Gastrocnemius medialis (tissue), 4 donors: ENCODE measurements around the gene SLC39A3.

Experiments
- POLR2A ChIP-seq, 2 donors: fragments of 450-650 bp; IDR thresholded peaks; one replicate each; pipeline ENCODE4 v1.6.1; 2017; ENCODE audit warnings: antibody characterized with exemption in 2 of 2, mild to moderate bottlenecking in 2 of 2, moderate library complexity in 2 of 2
- TF ChIP-seq, protein P1 (sequence below), 5 experiments: fragments of 450-650 bp in 3 of 5; fragments of 200-600 bp in 2 of 5; sonication (generic) in 2 of 5; IDR thresholded peaks in 4 of 5; conservative IDR thresholded peaks in 1 of 5; 1 replicate in 4 of 5; 2 replicates in 1 of 5; pipeline ENCODE4 v1.5.1; 2016 to 2019; ENCODE audit warnings: antibody characterized with exemption in 5 of 5, mild to moderate bottlenecking in 3 of 5, moderate library complexity in 3 of 5

DNA sequence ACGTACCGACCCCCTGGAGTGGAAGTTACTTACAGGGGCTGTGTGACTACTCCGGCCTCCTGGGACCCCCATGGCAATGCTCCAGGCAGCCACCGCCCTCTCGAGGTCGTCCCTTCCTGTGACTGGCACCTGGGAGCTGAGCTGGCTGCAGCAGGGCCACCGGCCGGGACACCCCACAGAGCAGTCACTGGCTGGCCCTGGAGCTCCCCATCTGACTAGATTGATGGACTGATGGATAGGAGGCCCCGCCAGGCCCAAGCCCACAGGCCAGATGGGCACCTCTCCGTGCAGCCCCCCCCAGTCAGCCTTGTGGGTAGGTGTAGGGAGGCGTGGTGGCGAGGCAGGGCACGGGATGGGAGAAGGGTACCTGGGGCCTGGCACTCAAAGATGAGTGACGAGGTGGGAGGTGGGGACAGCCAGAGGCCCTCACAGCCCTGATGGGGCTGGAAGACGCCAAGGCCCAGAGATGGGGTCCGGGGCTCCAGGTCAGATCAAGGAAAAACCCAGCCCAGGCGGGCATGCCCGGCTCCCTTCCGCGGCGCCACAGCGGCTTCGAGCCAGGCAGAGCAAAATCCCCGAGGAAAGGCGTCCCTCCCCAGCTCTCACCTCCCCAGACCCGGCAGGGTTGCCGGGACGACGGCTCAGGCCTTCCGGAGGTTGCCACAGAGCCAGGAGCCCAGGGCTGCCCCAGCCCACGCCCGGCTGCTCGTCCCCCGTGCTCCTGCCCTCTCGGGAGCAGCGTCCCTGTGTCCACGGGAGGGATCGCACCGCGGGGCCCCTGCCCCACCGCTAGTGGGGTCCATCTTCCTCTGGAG is 8.4 kb downstream of the SLC39A3 start:
- TF ChIP-seq POLR2A (IDR thresholded peaks at IDR 0.05) = no peak
- TF ChIP-seq, protein P1, sequence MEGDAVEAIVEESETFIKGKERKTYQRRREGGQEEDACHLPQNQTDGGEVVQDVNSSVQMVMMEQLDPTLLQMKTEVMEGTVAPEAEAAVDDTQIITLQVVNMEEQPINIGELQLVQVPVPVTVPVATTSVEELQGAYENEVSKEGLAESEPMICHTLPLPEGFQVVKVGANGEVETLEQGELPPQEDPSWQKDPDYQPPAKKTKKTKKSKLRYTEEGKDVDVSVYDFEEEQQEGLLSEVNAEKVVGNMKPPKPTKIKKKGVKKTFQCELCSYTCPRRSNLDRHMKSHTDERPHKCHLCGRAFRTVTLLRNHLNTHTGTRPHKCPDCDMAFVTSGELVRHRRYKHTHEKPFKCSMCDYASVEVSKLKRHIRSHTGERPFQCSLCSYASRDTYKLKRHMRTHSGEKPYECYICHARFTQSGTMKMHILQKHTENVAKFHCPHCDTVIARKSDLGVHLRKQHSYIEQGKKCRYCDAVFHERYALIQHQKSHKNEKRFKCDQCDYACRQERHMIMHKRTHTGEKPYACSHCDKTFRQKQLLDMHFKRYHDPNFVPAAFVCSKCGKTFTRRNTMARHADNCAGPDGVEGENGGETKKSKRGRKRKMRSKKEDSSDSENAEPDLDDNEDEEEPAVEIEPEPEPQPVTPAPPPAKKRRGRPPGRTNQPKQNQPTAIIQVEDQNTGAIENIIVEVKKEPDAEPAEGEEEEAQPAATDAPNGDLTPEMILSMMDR (IDR thresholded peaks at IDR 0.05 in 4 of 5, conservative IDR thresholded peaks at IDR 0.05 in 1 of 5) = no peak
